Transverse colon (tissue), 4 donors: ENCODE measurements around the gene ACTR3C.
"Not testable (repeated sequence)": the region's sequence is repeated elsewhere in the genome, so short reads cannot be mapped to it uniquely, and the experiment has no call there.

ENCODE experiments used
- POLR2A ChIP-seq: fragments of 450-650 bp; IDR thresholded peaks from one replicate; pipeline ENCODE4 v1.6.1; 2016; ENCODE audit warnings: antibody characterized with exemption, mild to moderate bottlenecking, moderate library complexity
- POLR2AphosphoS5 ChIP-seq, 3 donors: sonication (generic); formaldehyde crosslinking; IDR thresholded peaks; one replicate each; pipeline ENCODE4 v1.6.1; 2016; ENCODE audit warnings: antibody characterized with exemption in 3 of 3
- TF ChIP-seq, protein P1 (sequence below), 5 experiments: fragments of 200-600 bp in 3 of 5; fragments of 450-650 bp in 2 of 5; sonication (generic) in 3 of 5; IDR thresholded peaks; 1 replicate in 2 of 5; 2 replicates in 3 of 5; pipeline ENCODE4 v1.5.1; 2016 to 2017; ENCODE audit warnings: antibody characterized with exemption in 5 of 5, inconsistent platforms in 3 of 5, mild to moderate bottlenecking in 2 of 5, moderate library complexity in 1 of 5

DNA sequence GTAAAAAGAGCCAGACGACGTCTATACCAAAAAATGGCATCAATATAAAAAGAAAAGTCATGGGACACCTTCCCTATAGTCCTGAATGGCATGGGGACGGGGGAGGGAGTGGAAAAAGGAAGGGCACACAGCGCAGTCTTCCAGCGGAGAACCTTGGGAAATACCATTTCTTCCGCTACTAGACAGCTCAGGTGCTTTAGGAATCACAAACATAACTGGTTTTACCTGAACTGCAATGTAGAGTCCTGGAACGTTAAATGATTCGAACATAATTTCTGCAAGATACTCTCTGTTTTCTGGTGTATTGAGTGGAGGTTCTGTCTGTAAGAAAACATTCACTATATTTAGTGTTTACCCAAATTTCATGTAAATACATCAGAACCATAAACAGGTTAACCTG is 28.3 kb downstream of the ACTR3C start:
- TF ChIP-seq, protein P1, sequence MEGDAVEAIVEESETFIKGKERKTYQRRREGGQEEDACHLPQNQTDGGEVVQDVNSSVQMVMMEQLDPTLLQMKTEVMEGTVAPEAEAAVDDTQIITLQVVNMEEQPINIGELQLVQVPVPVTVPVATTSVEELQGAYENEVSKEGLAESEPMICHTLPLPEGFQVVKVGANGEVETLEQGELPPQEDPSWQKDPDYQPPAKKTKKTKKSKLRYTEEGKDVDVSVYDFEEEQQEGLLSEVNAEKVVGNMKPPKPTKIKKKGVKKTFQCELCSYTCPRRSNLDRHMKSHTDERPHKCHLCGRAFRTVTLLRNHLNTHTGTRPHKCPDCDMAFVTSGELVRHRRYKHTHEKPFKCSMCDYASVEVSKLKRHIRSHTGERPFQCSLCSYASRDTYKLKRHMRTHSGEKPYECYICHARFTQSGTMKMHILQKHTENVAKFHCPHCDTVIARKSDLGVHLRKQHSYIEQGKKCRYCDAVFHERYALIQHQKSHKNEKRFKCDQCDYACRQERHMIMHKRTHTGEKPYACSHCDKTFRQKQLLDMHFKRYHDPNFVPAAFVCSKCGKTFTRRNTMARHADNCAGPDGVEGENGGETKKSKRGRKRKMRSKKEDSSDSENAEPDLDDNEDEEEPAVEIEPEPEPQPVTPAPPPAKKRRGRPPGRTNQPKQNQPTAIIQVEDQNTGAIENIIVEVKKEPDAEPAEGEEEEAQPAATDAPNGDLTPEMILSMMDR (IDR thresholded peaks at IDR 0.05), result not testable (repeated sequence)
- TF ChIP-seq POLR2A; POLR2AphosphoS5 (IDR thresholded peaks at IDR 0.05): not testable (repeated sequence)
